GM12878 (cell line): ENCODE results near the gene NCKAP5. TPM values are rescaled to one million over a fixed set of nuclear protein-coding genes. Genes with fewer than 3 reads are reported as not detected.

Experiments used
- ATAC-seq: fragments of 200-7000 bp; cut with Tn5 transposase; 3 replicates; pipeline ENCODE4 v1.9.1; 2020; ENCODE audit warnings: mild to moderate bottlenecking, moderate library complexity
- BruUV-seq: library from RNA; stranded (reverse); fragments of 400-500 nt; replicated peaks from 2 replicates; lab custom pipeline; 2021; lab: Mats Ljungman, UMichigan
- CTCF ChIA-PET: fragments of 300-600 bp; sonication (Branson Sonifier 250); formaldehyde crosslinking; extraction: SDS; loops from one replicate; lab custom pipeline; 2021; ENCODE audit warnings: inconsistent platforms; lab: Yijun Ruan, JAX
- POLR2A ChIA-PET: fragments of 350-600 bp; formaldehyde crosslinking; extraction: SDS; loops from one replicate; lab custom pipeline; 2021; ENCODE audit warnings: inconsistent platforms; lab: Charles Lee
- RAD21 ChIA-PET: fragments of 300-600 bp; sonication (Branson Sonifier 250); formaldehyde crosslinking; loops from one replicate; lab custom pipeline; 2023; ENCODE audit warnings: antibody characterized with exemption; ENCODE audit not compliant: unreplicated experiment; lab: Charles Lee
- SMC1A ChIA-PET: fragments of 300-600 bp; sonication (Branson Sonifier 250); formaldehyde crosslinking; loops from one replicate; lab custom pipeline; 2023; ENCODE audit not compliant: unreplicated experiment, uncharacterized antibody; lab: Charles Lee
- DNase-seq: peaks from one replicate; pipeline ENCODE4 v3.0.0-alpha.2; 2011; ENCODE audit warnings: low read depth, low spot score
- FAIRE-seq: peaks from 3 replicates; lab custom pipeline; 2011; peaks lifted over from hg19 to GRCh38; lab: Jason Lieb, UNC
- H2AFZ ChIP-seq: 2 replicates; pipeline ENCODE4 v1.6.0; 2011; ENCODE audit warnings: low read depth, low read length, control low read depth; ENCODE audit not compliant: control insufficient read depth
- H3K27ac ChIP-seq: 2 replicates; pipeline ENCODE4 v1.5.1; 2011; ENCODE audit warnings: control low read depth; ENCODE audit not compliant: control insufficient read depth, insufficient read depth
- H3K27me3 ChIP-seq, 2 experiments: replicated peaks in 1 of 2; 2 replicates each; pipeline versions ENCODE4 v1.6.0 to v1.6.1; 2011; ENCODE audit warnings: low read length in 1 of 2; ENCODE audit not compliant: control insufficient read depth in 2 of 2, insufficient read depth in 2 of 2
- H3K36me3 ChIP-seq, 2 experiments: 2 replicates each; pipeline ENCODE4 v1.5.1; 2011; ENCODE audit warnings: low read length in 1 of 2; ENCODE audit not compliant: control insufficient read depth in 2 of 2, insufficient read depth in 2 of 2
- H3K4me1 ChIP-seq: 2 replicates; pipeline ENCODE4 v1.6.1; 2011; ENCODE audit warnings: mild to moderate bottlenecking, low read length, moderate library complexity, mixed read lengths; ENCODE audit not compliant: control insufficient read depth, insufficient read depth
- H3K4me2 ChIP-seq: 2 replicates; pipeline ENCODE4 v1.6.0; 2011; ENCODE audit warnings: control low read depth; ENCODE audit not compliant: control insufficient read depth, insufficient read depth
- H3K4me3 ChIP-seq: fragments of 200-600 bp; sonication (generic); 2 replicates; pipeline ENCODE4 v1.5.1; 2016
- H3K79me2 ChIP-seq: 2 replicates; pipeline ENCODE4 v1.6.0; 2011; ENCODE audit warnings: low read length; ENCODE audit not compliant: control insufficient read depth, insufficient read depth
- H3K9ac ChIP-seq: 2 replicates; pipeline ENCODE4 v1.8.0; 2011; ENCODE audit warnings: low read length, control low read depth, mixed read lengths; ENCODE audit not compliant: control insufficient read depth, insufficient read depth
- H3K9me3 ChIP-seq: replicated peaks from 3 replicates; pipeline ENCODE4 v1.5.1; 2011; ENCODE audit warnings: mild to moderate bottlenecking, low read length; ENCODE audit not compliant: control insufficient read depth, insufficient read depth
- H4K20me1 ChIP-seq: 2 replicates; pipeline ENCODE4 v1.6.0; 2011; ENCODE audit not compliant: control insufficient read depth, insufficient read depth
- ATF7 ChIP-seq: fragments of 450-650 bp; IDR thresholded peaks from 2 replicates; pipeline ENCODE4 v1.6.1; 2016; ENCODE audit warnings: low read depth, mild to moderate bottlenecking
- GABPA ChIP-seq: IDR thresholded peaks from 2 replicates; pipeline ENCODE4 v1.6.1; 2014; ENCODE audit warnings: antibody characterized with exemption, low read depth, mild to moderate bottlenecking, inconsistent platforms
- IKZF1 ChIP-seq: fragments of 450-650 bp; conservative IDR thresholded peaks from 2 replicates; pipeline ENCODE4 v1.6.1; 2017; ENCODE audit warnings: antibody characterized with exemption, mild to moderate bottlenecking
- IKZF2 ChIP-seq, 2 experiments: fragments of 450-650 bp; IDR thresholded peaks; 2 replicates each; pipeline ENCODE4 v1.6.1; 2017; ENCODE audit warnings: mild to moderate bottlenecking in 2 of 2, moderate library complexity in 2 of 2
- MTA2 ChIP-seq: fragments of 450-650 bp; IDR thresholded peaks from 2 replicates; pipeline ENCODE4 v1.6.1; 2016; ENCODE audit warnings: low read depth, mild to moderate bottlenecking, moderate library complexity
- NKRF ChIP-seq: fragments of 450-650 bp; conservative IDR thresholded peaks from 2 replicates; pipeline ENCODE4 v1.6.1; 2017; ENCODE audit warnings: mild to moderate bottlenecking, moderate library complexity
- PAX8 ChIP-seq: fragments of 450-650 bp; IDR thresholded peaks from 2 replicates; pipeline ENCODE4 v1.6.1; 2017; ENCODE audit warnings: mild to moderate bottlenecking, moderate library complexity
- RUNX3 ChIP-seq: IDR thresholded peaks from 2 replicates; pipeline ENCODE4 v1.6.1; 2012; ENCODE audit warnings: low read length, inconsistent platforms
- SMC3 ChIP-seq: IDR thresholded peaks from 2 replicates; pipeline ENCODE4 v1.6.1; 2011; ENCODE audit warnings: low read length, improper control_type of control experiment, borderline replicate concordance
- ZNF217 ChIP-seq: fragments of 450-650 bp; IDR thresholded peaks from 2 replicates; pipeline ENCODE4 v1.6.1; 2017; ENCODE audit warnings: antibody characterized with exemption, mild to moderate bottlenecking
- WGBS: methylation state at CpG from one replicate; pipeline ENCODE4 v1.1.6; 2016; ENCODE audit warnings: low lambda C conversion rate; ENCODE audit not compliant: insufficient replicate concordance, insufficient coverage; ENCODE audit errors: missing lambda C conversion rate; 5-methylcytosine and 5-hydroxymethylcytosine counted together
- in situ Hi-C: fragments of 300-500 bp; cut with MboI; formaldehyde crosslinking; loops from 9 replicates; pipeline ENCODE4 v1.14.3; 2018; ENCODE audit warnings: mixed read lengths
- intact Hi-C: fragments of 100-400 bp; cut with micrococcal nuclease; formaldehyde crosslinking; loops from one replicate; pipeline ENCODE4 v1.14.2; 2022; ENCODE audit not compliant: unreplicated experiment
- polyA plus RNA-seq, 11 experiments: library from polyadenylated mRNA; depleted of rRNA in 4 of 11; unstranded in 6 of 11; stranded (reverse) in 5 of 11; fragments of >200 nt; fragmentation: Nextera tagmentation in 4 of 11; fragmentation: Illumina TruSeq in 1 of 11; extraction: Ambion mirVana in 4 of 11; extraction: Trizol in 1 of 11; gene quantifications; 1 replicate in 1 of 11; 2 replicates in 10 of 11; pipeline versions ENCODE4 v1.2.1 to v1.2.3, GENCODE V29; 2011 to 2016; ENCODE audit warnings: inconsistent platforms in 2 of 11, missing spikeins in 2 of 11, low read depth in 1 of 11
- total RNA-seq, 4 experiments: library from RNA; depleted of rRNA in 3 of 4; stranded (reverse); fragments of >200 nt in 3 of 4; fragmentation: Illumina TruSeq in 1 of 4; extraction: Trizol in 1 of 4; gene quantifications; 2 replicates each; pipeline versions ENCODE4 v1.2.1 to v1.2.3, GENCODE V29; 2013 to 2021

The NCKAP5 gene
- total and polyA plus RNA-seq, 10 of the 15 experiments (the other 5 are each of a cell fraction or from before 2014, with no cell fraction given): 0.06 to 0.44 (median 0.16) TPM

GRCh38 chr2:132896073-132896472, 672.2 kb downstream of the NCKAP5 start:
- intact Hi-C loops: no loop called here
- ATAC-seq: peak; percentile 63
- Histone ChIP-seq H4K20me1 (no peaks in the 10 kb centered on the region), H3K9me3 (no peaks in the 10 kb centered on the region), H3K4me2 (no peak overlapping the region), H3K27ac (no peak overlapping the region), H3K27me3 (no peaks in the 10 kb centered on the region), H3K9ac (no peak overlapping the region), H2AFZ (no peak overlapping the region), H3K36me3 (no peaks in the 10 kb centered on the region), H3K4me1 (no peaks in the 10 kb centered on the region), H3K79me2 (no peaks in the 10 kb centered on the region), H3K4me3 (no peak overlapping the region)
- BruUV-seq: no TSS peak
- TF ChIP-seq ATF7 (peak; percentile 37; the same call in 1 of the 2 replicates), IKZF1 (peak; percentile 34; the same call in 1 of the 2 replicates), NKRF (no peak), GABPA (no peak), SMC3 (no peak), IKZF2 (IDR thresholded peaks at IDR 0.05) (peak; percentile 53 to 65; a peak in 3 of 4 replicates), ZNF217 (peak; percentile 52; the same call in 1 of the 2 replicates), PAX8 (no peak), RUNX3 (peak; percentile 47), MTA2 (peak; percentile 32; the same call in 1 of the 2 replicates)
- ChIA-PET POLR2A (no interaction called here), RAD21 (interaction anchor here (0.6 kb wide), 1 partner anchor 221 kb away, joined by 3 read pairs; no protein-coding TSS in a partner anchor), CTCF (interaction anchor here (0.8 to 0.9 kb wide), 2 partner anchors 30 to 217 kb away, joined by 3 read pairs; no protein-coding TSS in a partner anchor), SMC1A (interaction anchor here (1.0 kb wide), 1 partner anchor 71 kb away, joined by 3 read pairs; no protein-coding TSS in a partner anchor)
- WGBS: 3% methylated on average over 7 of the region's 7 CpGs
- no peak for FAIRE-seq
- no peak for DNase-seq
- in situ Hi-C loops: no loop called here
